Hepatocyte (in vitro differentiated cells): Measurements from ENCODE around the gene SEMA3A. TPM values are rescaled to one million over a fixed set of nuclear protein-coding genes. Genes with fewer than 3 reads are reported as not detected.

Experiments used
- DNase-seq: peaks from one replicate; pipeline ENCODE4 v3.0.0-alpha.2; 2016; ENCODE audit warnings: low spot score
- H2AFZ ChIP-seq: fragments of 200-600 bp; sonication (generic); 2 replicates; pipeline ENCODE4 v1.6.0; 2016; ENCODE audit warnings: antibody characterized with exemption, mild to moderate bottlenecking
- H3K27ac ChIP-seq: fragments of 200-600 bp; sonication (generic); 2 replicates; pipeline ENCODE4 v1.5.1; 2016; ENCODE audit warnings: mild to moderate bottlenecking
- H3K27me3 ChIP-seq: fragments of 200-600 bp; sonication (generic); 2 replicates; pipeline ENCODE4 v1.6.1; 2016
- H3K36me3 ChIP-seq: fragments of 200-600 bp; sonication (generic); replicated peaks from 2 replicates; pipeline ENCODE4 v1.5.1; 2016; ENCODE audit warnings: low read depth; ENCODE audit not compliant: insufficient read depth
- H3K4me1 ChIP-seq: fragments of 200-600 bp; sonication (generic); 2 replicates; pipeline ENCODE4 v1.5.1; 2016; ENCODE audit warnings: mild to moderate bottlenecking, moderate library complexity; ENCODE audit not compliant: insufficient read depth
- H3K4me2 ChIP-seq: fragments of 200-600 bp; sonication (generic); 2 replicates; pipeline ENCODE4 v1.6.0; 2016
- H3K4me3 ChIP-seq: fragments of 200-600 bp; sonication (generic); 2 replicates; pipeline ENCODE4 v1.5.1; 2016; ENCODE audit warnings: mild to moderate bottlenecking
- H3K79me2 ChIP-seq: fragments of 200-600 bp; sonication (generic); 2 replicates; pipeline ENCODE4 v1.6.0; 2017; ENCODE audit warnings: mild to moderate bottlenecking
- H3K9me2 ChIP-seq: fragments of 200-600 bp; sonication (generic); replicated peaks from 2 replicates; pipeline ENCODE4 v1.6.0; 2017; ENCODE audit warnings: mild to moderate bottlenecking; ENCODE audit not compliant: insufficient read depth
- H3K9me3 ChIP-seq: fragments of 200-600 bp; sonication (generic); 2 replicates; pipeline ENCODE4 v1.5.1; 2016; ENCODE audit warnings: low read depth, mild to moderate bottlenecking
- H4K20me1 ChIP-seq: fragments of 200-600 bp; sonication (generic); 2 replicates; pipeline ENCODE4 v1.6.0; 2016; ENCODE audit warnings: mild to moderate bottlenecking; ENCODE audit not compliant: insufficient read depth, poor library complexity, severe bottlenecking
- EZH2 ChIP-seq: fragments of 200-600 bp; sonication (generic); IDR thresholded peaks from 2 replicates; pipeline ENCODE4 v1.6.1; 2016; ENCODE audit warnings: antibody characterized with exemption, mild to moderate bottlenecking, borderline replicate concordance
- EZH2phosphoT487 ChIP-seq: fragments of 200-600 bp; sonication (generic); IDR thresholded peaks from one replicate; pipeline ENCODE4 v1.6.1; 2018; ENCODE audit warnings: antibody characterized with exemption, mild to moderate bottlenecking, low read depth, moderate library complexity; ENCODE audit not compliant: unreplicated experiment, severe bottlenecking
- WGBS: methylation state at CpG from one replicate; pipeline ENCODE4 v1.1.6; 2016; ENCODE audit warnings: low lambda C conversion rate; ENCODE audit errors: missing lambda C conversion rate; 5-methylcytosine and 5-hydroxymethylcytosine counted together
- polyA plus RNA-seq: library from polyadenylated mRNA; unstranded; fragments of >200 nt; fragmentation: Nextera tagmentation; extraction: Ambion mirVana; gene quantifications from 2 replicates; pipeline ENCODE4 v1.2.1, GENCODE V29; 2016
- total RNA-seq: library from RNA; depleted of rRNA; stranded (reverse); fragments of >200 nt; gene quantifications from 2 replicates; pipeline ENCODE4 v1.2.3, GENCODE V29; 2014
- TF ChIP-seq, protein P1 (sequence below): fragments of 200-600 bp; sonication (generic); IDR thresholded peaks from 2 replicates; pipeline ENCODE4 v1.5.1; 2016; ENCODE audit warnings: antibody characterized with exemption, mild to moderate bottlenecking; ENCODE audit not compliant: poor library complexity

Gene SEMA3A
- total and polyA plus RNA-seq, 2 experiments from 2014 or later: 19.3 to 64.6 TPM

DNA sequence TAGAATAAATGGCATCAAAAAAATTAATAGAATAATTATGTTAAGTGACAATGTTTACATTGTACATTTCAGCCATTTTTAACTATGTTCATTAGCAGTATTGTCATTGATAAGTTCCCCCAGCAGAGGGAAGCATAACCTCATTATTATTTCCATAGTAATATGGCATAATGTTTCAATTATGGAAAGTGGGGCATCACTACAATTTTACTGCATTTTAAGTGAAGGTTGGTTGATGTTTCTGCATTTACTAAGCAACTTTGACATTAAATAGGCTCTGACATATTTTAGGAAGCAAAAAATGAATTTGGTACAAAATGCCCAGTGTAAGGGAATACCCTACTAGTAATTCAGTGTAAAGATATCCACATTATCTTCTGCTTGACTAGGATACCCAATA is 218.3 kb downstream of the SEMA3A start:
- DNase-seq: peak; percentile 58
- no peak for TF ChIP-seq EZH2
- TF ChIP-seq, protein P1, sequence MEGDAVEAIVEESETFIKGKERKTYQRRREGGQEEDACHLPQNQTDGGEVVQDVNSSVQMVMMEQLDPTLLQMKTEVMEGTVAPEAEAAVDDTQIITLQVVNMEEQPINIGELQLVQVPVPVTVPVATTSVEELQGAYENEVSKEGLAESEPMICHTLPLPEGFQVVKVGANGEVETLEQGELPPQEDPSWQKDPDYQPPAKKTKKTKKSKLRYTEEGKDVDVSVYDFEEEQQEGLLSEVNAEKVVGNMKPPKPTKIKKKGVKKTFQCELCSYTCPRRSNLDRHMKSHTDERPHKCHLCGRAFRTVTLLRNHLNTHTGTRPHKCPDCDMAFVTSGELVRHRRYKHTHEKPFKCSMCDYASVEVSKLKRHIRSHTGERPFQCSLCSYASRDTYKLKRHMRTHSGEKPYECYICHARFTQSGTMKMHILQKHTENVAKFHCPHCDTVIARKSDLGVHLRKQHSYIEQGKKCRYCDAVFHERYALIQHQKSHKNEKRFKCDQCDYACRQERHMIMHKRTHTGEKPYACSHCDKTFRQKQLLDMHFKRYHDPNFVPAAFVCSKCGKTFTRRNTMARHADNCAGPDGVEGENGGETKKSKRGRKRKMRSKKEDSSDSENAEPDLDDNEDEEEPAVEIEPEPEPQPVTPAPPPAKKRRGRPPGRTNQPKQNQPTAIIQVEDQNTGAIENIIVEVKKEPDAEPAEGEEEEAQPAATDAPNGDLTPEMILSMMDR: peak; percentile 80
- H2AFZ ChIP-seq: no peak overlapping the region
- H3K27me3 ChIP-seq: no peaks in the 10 kb centered on the region
- H3K4me1 ChIP-seq: no peaks in the 10 kb centered on the region
- H3K36me3 ChIP-seq: no peaks in the 10 kb centered on the region
- no peaks in the 10 kb centered on the region for H4K20me1 ChIP-seq
- no peaks in the 10 kb centered on the region for H3K9me2 ChIP-seq
- H3K9me3 ChIP-seq: no peaks in the 10 kb centered on the region
- no peak overlapping the region for H3K4me3 ChIP-seq
- no peak overlapping the region for H3K27ac ChIP-seq
- no peak overlapping the region for H3K4me2 ChIP-seq
- H3K79me2 ChIP-seq: no peaks in the 10 kb centered on the region

DNA sequence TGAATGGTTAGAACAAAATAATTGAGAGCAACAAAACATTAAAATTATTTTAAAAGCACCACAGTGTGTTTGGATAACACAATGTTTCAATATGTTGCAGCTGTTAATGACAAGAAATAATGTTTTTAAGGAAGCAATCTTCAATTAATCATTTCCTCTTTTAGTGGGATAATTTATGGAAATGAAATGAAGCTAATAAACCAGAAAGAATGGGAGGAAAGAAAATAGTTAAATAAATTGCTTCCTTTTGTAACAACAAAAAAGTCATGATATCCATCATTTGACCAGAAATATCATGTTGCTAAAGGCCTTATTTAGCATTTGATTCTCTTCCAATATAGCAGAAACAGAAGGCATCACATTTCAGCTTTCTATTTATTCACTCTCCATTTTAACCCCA is 224.5 kb downstream of the SEMA3A start:
- TF ChIP-seq, protein P1: no peak
- no peak for TF ChIP-seq EZH2
- TF ChIP-seq EZH2phosphoT487: no peak
- DNase-seq: no peak
- no peak overlapping the region for H3K4me3 ChIP-seq
- H3K27me3 ChIP-seq: no peaks in the 10 kb centered on the region
- H3K9me3 ChIP-seq: no peaks in the 10 kb centered on the region
- no peaks in the 10 kb centered on the region for H4K20me1 ChIP-seq
- H3K9me2 ChIP-seq: no peaks in the 10 kb centered on the region
- no peak overlapping the region for H3K4me2 ChIP-seq
- no peaks in the 10 kb centered on the region for H3K36me3 ChIP-seq
- H3K4me1 ChIP-seq: no peaks in the 10 kb centered on the region
- H3K27ac ChIP-seq: no peak overlapping the region
- no peaks in the 10 kb centered on the region for H3K79me2 ChIP-seq
- no peak overlapping the region for H2AFZ ChIP-seq

DNA sequence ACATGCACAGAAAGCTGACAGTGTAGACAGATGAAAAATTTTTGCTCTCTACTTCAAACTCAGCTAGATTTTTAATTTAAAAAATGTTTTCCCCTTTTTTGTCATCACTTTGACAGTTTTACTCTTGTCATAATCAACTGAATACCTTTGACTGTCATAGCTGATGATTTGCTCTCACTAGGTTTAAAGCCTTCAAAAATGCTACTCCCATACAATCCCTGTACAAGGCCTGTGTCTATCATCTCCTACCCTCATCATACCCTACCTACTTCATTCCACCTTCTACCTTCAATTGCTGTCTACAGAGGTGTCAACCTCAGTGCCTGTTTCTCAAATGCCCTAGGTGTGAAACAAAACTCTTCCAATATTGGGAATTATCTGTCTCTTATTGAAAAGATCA is 230.3 kb downstream of the SEMA3A start:
- no peaks in the 10 kb centered on the region for H4K20me1 ChIP-seq
- DNase-seq: no peak
- TF ChIP-seq, protein P1: no peak
- no peak for TF ChIP-seq EZH2
- no peak for TF ChIP-seq EZH2phosphoT487
- no peak overlapping the region for H3K4me2 ChIP-seq
- H3K36me3 ChIP-seq: no peaks in the 10 kb centered on the region
- no peaks in the 10 kb centered on the region for H3K9me3 ChIP-seq
- no peak overlapping the region for H3K27ac ChIP-seq
- H3K27me3 ChIP-seq: no peaks in the 10 kb centered on the region
- no peak overlapping the region for H2AFZ ChIP-seq
- H3K4me3 ChIP-seq: no peak overlapping the region
- H3K9me2 ChIP-seq: no peaks in the 10 kb centered on the region
- no peaks in the 10 kb centered on the region for H3K79me2 ChIP-seq
- H3K4me1 ChIP-seq: no peaks in the 10 kb centered on the region

DNA sequence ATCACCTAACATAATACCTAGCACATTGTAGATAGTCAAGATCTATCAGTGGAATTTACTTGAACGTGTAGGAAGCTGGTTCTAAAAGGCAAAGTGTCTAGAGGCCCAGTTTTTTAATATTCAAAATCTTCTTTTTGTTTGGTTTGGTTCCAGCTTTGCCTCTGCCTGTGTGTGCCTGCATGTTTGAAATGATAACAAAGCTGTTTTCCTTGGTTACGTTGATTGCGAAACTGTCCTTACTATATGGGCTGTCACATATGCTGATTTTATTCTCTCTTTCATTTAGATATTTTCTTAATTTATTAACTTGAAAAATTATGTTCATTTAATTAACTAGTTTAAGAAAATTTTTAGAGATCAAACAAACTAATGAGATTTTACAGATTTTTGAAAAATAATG is 237.3 kb downstream of the SEMA3A start:
- TF ChIP-seq EZH2 (no peak), EZH2phosphoT487 (no peak)
- TF ChIP-seq, protein P1: no peak
- 70% methylated on average over 3 of the region's 3 CpGs for WGBS
- no peaks in the 10 kb centered on the region for H4K20me1 ChIP-seq
- H3K27ac ChIP-seq: no peak overlapping the region
- no peak overlapping the region for H3K4me2 ChIP-seq
- H3K4me3 ChIP-seq: no peak overlapping the region
- no peaks in the 10 kb centered on the region for H3K79me2 ChIP-seq
- no peak overlapping the region for H2AFZ ChIP-seq
- no peaks in the 10 kb centered on the region for H3K4me1 ChIP-seq
- no peaks in the 10 kb centered on the region for H3K9me3 ChIP-seq
- H3K27me3 ChIP-seq: no peaks in the 10 kb centered on the region
- no peak for DNase-seq
- no peaks in the 10 kb centered on the region for H3K9me2 ChIP-seq
- H3K36me3 ChIP-seq: no peaks in the 10 kb centered on the region
